A549 (cell line): Measurements from ENCODE around the gene PSMD13.

Experiments
- CBX2 ChIP-seq: fragments of 200-600 bp; sonication (generic); IDR thresholded peaks from 2 replicates; pipeline ENCODE4 v1.6.1; 2016; ENCODE audit warnings: low read depth, mild to moderate bottlenecking, borderline replicate concordance
- EP300 ChIP-seq, 2 experiments: fragments of >200 bp; sonication (Bioruptor Twin); formaldehyde crosslinking; IDR thresholded peaks; 2 replicates in 1 of 2; 3 replicates in 1 of 2; pipeline ENCODE4 v1.6.1; 2016 to 2017
- HOXA7 ChIP-seq: fragments of 250-450 bp; sonication (Bioruptor Pico); IDR thresholded peaks from 2 replicates; pipeline ENCODE4 v1.5.0; 2020; ENCODE audit warnings: mild to moderate bottlenecking, moderate library complexity
- JUNB ChIP-seq: fragments of >200 bp; sonication (Bioruptor Twin); formaldehyde crosslinking; IDR thresholded peaks from 2 replicates; pipeline ENCODE4 v1.6.1; 2016
- MAZ ChIP-seq: fragments of 150-350 bp; IDR thresholded peaks from 2 replicates; pipeline ENCODE4 v1.6.1; 2014; ENCODE audit warnings: antibody characterized with exemption, low read depth, low read length, borderline replicate concordance
- MYC ChIP-seq: IDR thresholded peaks from 2 replicates; pipeline ENCODE4 v1.6.1; 2012; ENCODE audit warnings: mild to moderate bottlenecking, inconsistent platforms, low read length, improper control_type of control experiment, borderline replicate concordance
- RFX5 ChIP-seq: fragments of 450-650 bp; IDR thresholded peaks from 2 replicates; pipeline ENCODE4 v1.7.1; 2014; ENCODE audit warnings: antibody characterized with exemption, mild to moderate bottlenecking, moderate library complexity
- RNF2 ChIP-seq: fragments of 200-600 bp; sonication (generic); IDR thresholded peaks from 2 replicates; pipeline ENCODE4 v1.6.1; 2016; ENCODE audit warnings: low read depth, mild to moderate bottlenecking, antibody characterized with exemption, moderate library complexity, borderline replicate concordance
- SMC3 ChIP-seq: fragments of >200 bp; sonication (Bioruptor Twin); formaldehyde crosslinking; IDR thresholded peaks from 3 replicates; pipeline ENCODE4 v1.6.1; 2018; ENCODE audit warnings: inconsistent platforms
- SREBF2 ChIP-seq: fragments of 450-650 bp; IDR thresholded peaks from 2 replicates; pipeline ENCODE4 v1.6.1; 2014; ENCODE audit warnings: mild to moderate bottlenecking, moderate library complexity
- TP53 ChIP-seq: fragments of 250-450 bp; sonication (Bioruptor Pico); IDR thresholded peaks from 2 replicates; pipeline ENCODE4 v1.5.0; 2021; ENCODE audit warnings: mild to moderate bottlenecking, moderate library complexity
- ZC3H11A ChIP-seq: fragments of 450-650 bp; IDR thresholded peaks from 2 replicates; pipeline ENCODE4 v1.6.1; 2014; ENCODE audit warnings: antibody characterized with exemption, mild to moderate bottlenecking
- TF ChIP-seq, protein P1 (sequence below): fragments of >200 bp; sonication (Bioruptor Twin); formaldehyde crosslinking; IDR thresholded peaks from 3 replicates; pipeline ENCODE4 v1.5.1; 2016
- TF ChIP-seq, protein P2 (sequence below): fragments of >200 bp; sonication (Bioruptor Twin); formaldehyde crosslinking; IDR thresholded peaks from 3 replicates; pipeline ENCODE4 v1.6.1; 2016

DNA sequence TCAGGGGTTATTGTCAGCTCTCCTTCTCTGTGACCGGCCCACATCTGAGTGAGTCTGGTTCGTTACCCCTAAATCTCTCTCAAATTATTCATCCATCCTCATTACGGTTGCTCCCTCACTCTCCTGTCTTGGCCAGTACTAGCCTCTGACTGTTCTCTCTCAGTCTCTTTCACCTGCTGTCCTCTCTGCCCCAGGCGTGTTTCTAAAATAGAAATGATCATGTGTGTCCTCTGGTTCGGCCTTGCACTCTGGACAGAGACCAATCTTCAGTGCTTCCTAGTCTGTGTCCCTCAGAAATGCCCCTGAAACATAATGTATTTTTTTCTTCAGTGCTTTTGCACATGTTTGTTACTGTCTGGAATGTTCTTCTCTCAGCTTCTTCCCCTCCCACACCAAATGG is 4.9 kb downstream of the PSMD13 start:
- TF ChIP-seq HOXA7 (CRISPR knock-in tag), result no peak
- TF ChIP-seq, protein P1, sequence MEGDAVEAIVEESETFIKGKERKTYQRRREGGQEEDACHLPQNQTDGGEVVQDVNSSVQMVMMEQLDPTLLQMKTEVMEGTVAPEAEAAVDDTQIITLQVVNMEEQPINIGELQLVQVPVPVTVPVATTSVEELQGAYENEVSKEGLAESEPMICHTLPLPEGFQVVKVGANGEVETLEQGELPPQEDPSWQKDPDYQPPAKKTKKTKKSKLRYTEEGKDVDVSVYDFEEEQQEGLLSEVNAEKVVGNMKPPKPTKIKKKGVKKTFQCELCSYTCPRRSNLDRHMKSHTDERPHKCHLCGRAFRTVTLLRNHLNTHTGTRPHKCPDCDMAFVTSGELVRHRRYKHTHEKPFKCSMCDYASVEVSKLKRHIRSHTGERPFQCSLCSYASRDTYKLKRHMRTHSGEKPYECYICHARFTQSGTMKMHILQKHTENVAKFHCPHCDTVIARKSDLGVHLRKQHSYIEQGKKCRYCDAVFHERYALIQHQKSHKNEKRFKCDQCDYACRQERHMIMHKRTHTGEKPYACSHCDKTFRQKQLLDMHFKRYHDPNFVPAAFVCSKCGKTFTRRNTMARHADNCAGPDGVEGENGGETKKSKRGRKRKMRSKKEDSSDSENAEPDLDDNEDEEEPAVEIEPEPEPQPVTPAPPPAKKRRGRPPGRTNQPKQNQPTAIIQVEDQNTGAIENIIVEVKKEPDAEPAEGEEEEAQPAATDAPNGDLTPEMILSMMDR, result no peak
- no peak for TF ChIP-seq CBX2
- no peak for TF ChIP-seq JUNB
- TF ChIP-seq TP53 (CRISPR knock-in tag), result no peak
- TF ChIP-seq, protein P2, sequence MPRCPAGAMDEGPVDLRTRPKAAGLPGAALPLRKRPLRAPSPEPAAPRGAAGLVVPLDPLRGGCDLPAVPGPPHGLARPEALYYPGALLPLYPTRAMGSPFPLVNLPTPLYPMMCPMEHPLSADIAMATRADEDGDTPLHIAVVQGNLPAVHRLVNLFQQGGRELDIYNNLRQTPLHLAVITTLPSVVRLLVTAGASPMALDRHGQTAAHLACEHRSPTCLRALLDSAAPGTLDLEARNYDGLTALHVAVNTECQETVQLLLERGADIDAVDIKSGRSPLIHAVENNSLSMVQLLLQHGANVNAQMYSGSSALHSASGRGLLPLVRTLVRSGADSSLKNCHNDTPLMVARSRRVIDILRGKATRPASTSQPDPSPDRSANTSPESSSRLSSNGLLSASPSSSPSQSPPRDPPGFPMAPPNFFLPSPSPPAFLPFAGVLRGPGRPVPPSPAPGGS, result no peak
- TF ChIP-seq RFX5, result no peak
- TF ChIP-seq MAZ, result no peak
- no peak for TF ChIP-seq SMC3
- TF ChIP-seq EP300 (IDR thresholded peaks at IDR 0.05), result no peak
- no peak for TF ChIP-seq ZC3H11A
- no peak for TF ChIP-seq MYC
- TF ChIP-seq RNF2, result no peak
- no peak for TF ChIP-seq SREBF2
